H4 (cell line): ENCODE data around the gene RHBDD2. TPM values are rescaled to one million over a fixed set of nuclear protein-coding genes. Genes with fewer than 3 reads are reported as not detected.
"Not testable (repeated sequence)": the region's sequence is repeated elsewhere in the genome, so short reads cannot be mapped to it uniquely, and the experiment has no call there.

Source experiments
- DNase-seq: peaks from one replicate; pipeline ENCODE4 v3.0.0-alpha.2; 2015; ENCODE audit warnings: low spot score
- total RNA-seq: library from RNA; depleted of rRNA; stranded (reverse); fragments of >200 nt; shearing (Covaris generic); gene quantifications from 2 replicates; pipeline ENCODE4 v1.2.3, GENCODE V29; 2014; rRNA removed

RHBDD2 gene
- total RNA-seq, result 67.3 and 96.3 TPM in 2 replicates

- DNase-seq, result peak; percentile 91
These were observed at the start of gene RHBDD2 for GRCh38 chr7:75878769-75879611. Gene RHBDD2, plus strand, starts transcription at chr7:75879034. Its CDS starts 49 bp downstream, at chr7:75879083.

- DNase-seq, result peak; percentile 90
These were observed 49.2 kb upstream of the RHBDD2 start for GRCh38 chr7:75829656-75830055.

GRCh38 chr7:75830978-75831377 lies 47.9 kb upstream of the RHBDD2 start:
- no peak for DNase-seq

- DNase-seq, result peak; percentile 62
These were observed 45.2 kb upstream of the RHBDD2 start for GRCh38 chr7:75833662-75834061.

- DNase-seq, result no peak
These were observed 43.0 kb upstream of the RHBDD2 start for GRCh38 chr7:75835688-75836285.

GRCh38 chr7:75836798-75837197 lies 42.0 kb upstream of the RHBDD2 start:
- DNase-seq, result no peak

GRCh38 chr7:75838281-75838930 lies 40.4 kb upstream of the RHBDD2 start:
- DNase-seq, result not testable (repeated sequence)

GRCh38 chr7:75840029-75840428 lies 38.8 kb upstream of the RHBDD2 start:
- no peak for DNase-seq

- peak; percentile 91 for DNase-seq
These were observed 35.9 kb upstream of the RHBDD2 start for GRCh38 chr7:75842836-75843446.

GRCh38 chr7:75843613-75844116 lies 35.2 kb upstream of the RHBDD2 start:
- DNase-seq, result no peak

- DNase-seq, result no peak
These were observed 34.7 kb upstream of the RHBDD2 start for GRCh38 chr7:75844158-75844557.

GRCh38 chr7:75845132-75845531 lies 33.7 kb upstream of the RHBDD2 start:
- not testable (repeated sequence) for DNase-seq

- DNase-seq, result no peak
These were observed 31.1 kb upstream of the RHBDD2 start for GRCh38 chr7:75847707-75848106.

- no peak for DNase-seq
These were observed 29.3 kb upstream of the RHBDD2 start for GRCh38 chr7:75849573-75849972.

GRCh38 chr7:75850235-75850634 lies 28.6 kb upstream of the RHBDD2 start:
- no peak for DNase-seq

GRCh38 chr7:75854233-75854632 lies 24.6 kb upstream of the RHBDD2 start:
- DNase-seq, result no peak

GRCh38 chr7:75854813-75855345 lies 24.0 kb upstream of the RHBDD2 start:
- DNase-seq, result not testable (repeated sequence)

GRCh38 chr7:75856536-75856935 lies 22.3 kb upstream of the RHBDD2 start:
- no peak for DNase-seq

GRCh38 chr7:75858410-75858809 lies 20.4 kb upstream of the RHBDD2 start:
- no peak for DNase-seq

- no peak for DNase-seq
These were observed 17.2 kb upstream of the RHBDD2 start for GRCh38 chr7:75861636-75862035.

- DNase-seq, result not testable (repeated sequence)
These were observed 14.6 kb upstream of the RHBDD2 start for GRCh38 chr7:75864251-75864650.

GRCh38 chr7:75866114-75866488 lies 12.7 kb upstream of the RHBDD2 start:
- DNase-seq, result no peak
